GM10266 (cell line): ENCODE measurements around the gene STK32B.

Source experiments
- DNase-seq: peaks from one replicate; pipeline ENCODE4 v3.0.0; 2012; ENCODE audit errors: extremely low spot score
- CTCF ChIP-seq: IDR thresholded peaks from 2 replicates; pipeline ENCODE4 v1.5.1; 2012; ENCODE audit warnings: mild to moderate bottlenecking, low read depth; ENCODE audit not compliant: control insufficient read depth, insufficient read depth; ENCODE audit errors: missing control alignments

The STK32B gene

GRCh38 chr4:5307928-5308327 lies 256.6 kb downstream of the STK32B start:
- TF ChIP-seq CTCF: no peak
- DNase-seq: no peak

- no peak for DNase-seq
These were observed 271.0 kb downstream of the STK32B start for GRCh38 chr4:5322321-5322720.

GRCh38 chr4:5330339-5330989 lies 279.2 kb downstream of the STK32B start:
- TF ChIP-seq CTCF: no peak
- DNase-seq: no peak

More at GRCh38 chr4:5322321-5322720, 271.0 kb downstream of the STK32B start:
- no peak for TF ChIP-seq CTCF

- DNase-seq: no peak
- no peak for TF ChIP-seq CTCF
These were observed 286.5 kb downstream of the STK32B start for GRCh38 chr4:5337731-5338130.

- DNase-seq: no peak
- TF ChIP-seq CTCF: no peak
These were observed 287.3 kb downstream of the STK32B start for GRCh38 chr4:5338531-5338930.

GRCh38 chr4:5340991-5341451 lies 289.7 kb downstream of the STK32B start:
- no peak for DNase-seq
- no peak for TF ChIP-seq CTCF

- TF ChIP-seq CTCF: no peak
- DNase-seq: no peak
These were observed 290.2 kb downstream of the STK32B start for GRCh38 chr4:5341526-5341925.
